Breast epithelium (tissue), 4 donors: ENCODE measurements around the gene E4F1. TPM values are rescaled to one million over a fixed set of nuclear protein-coding genes. Genes with fewer than 3 reads are reported as not detected.

Source experiments
- DNase-seq, 2 donors: peaks; one replicate each; pipeline ENCODE4 v3.0.0-alpha.2; 2019; ENCODE audit warnings: low spot score in 2 of 2
- H3K27ac ChIP-seq, 2 donors: fragments of 200-600 bp; sonication (generic) in 1 of 2; one replicate each; pipeline ENCODE4 v1.5.1; 2016 to 2019; ENCODE audit warnings: mild to moderate bottlenecking in 1 of 2
- H3K27me3 ChIP-seq, 2 donors: fragments of 200-600 bp; sonication (generic) in 1 of 2; one replicate each; pipeline versions ENCODE4 v1.5.1 to v1.6.0; 2017 to 2019; ENCODE audit warnings: control low read depth in 1 of 2, mild to moderate bottlenecking in 1 of 2
- H3K36me3 ChIP-seq: fragments of 200-600 bp; one replicate; pipeline ENCODE4 v1.5.1; 2019
- H3K4me1 ChIP-seq, 2 donors: fragments of 200-600 bp; sonication (generic); one replicate each; pipeline ENCODE4 v1.5.1; 2016 to 2019; ENCODE audit warnings: control low read depth in 1 of 2
- H3K4me3 ChIP-seq, 3 donors: fragments of 200-600 bp; sonication (generic); 1 replicate in 2 of 3; 2 replicates in 1 of 3; pipeline ENCODE4 v1.5.1; 2016 to 2019; ENCODE audit warnings: mild to moderate bottlenecking in 3 of 3, moderate library complexity in 2 of 3
- H3K9me3 ChIP-seq, 2 donors: fragments of 200-600 bp; sonication (generic) in 1 of 2; one replicate each; pipeline ENCODE4 v1.5.1; 2016 to 2019; ENCODE audit warnings: control low read depth in 1 of 2
- POLR2A ChIP-seq: fragments of 450-650 bp; IDR thresholded peaks from one replicate; pipeline ENCODE4 v1.6.1; 2016; ENCODE audit warnings: antibody characterized with exemption, mild to moderate bottlenecking, moderate library complexity
- POLR2AphosphoS5 ChIP-seq, 3 donors: sonication (generic); formaldehyde crosslinking; IDR thresholded peaks; one replicate each; pipeline ENCODE4 v1.6.1; 2017; ENCODE audit warnings: antibody characterized with exemption in 3 of 3
- intact Hi-C: fragments of 100-400 bp; cut with DNase I; formaldehyde crosslinking; loops from one replicate; pipeline ENCODE4 v1.15.1; 2023; ENCODE audit warnings: low total_unique reads
- total RNA-seq, 3 donors: library from RNA; depleted of rRNA; stranded (reverse); fragments of >200 nt; gene quantifications; one replicate each; pipeline ENCODE4 v1.1.0, GENCODE V29; 2016
- TF ChIP-seq, protein P1 (sequence below), 3 donors: fragments of 450-650 bp; IDR thresholded peaks; one replicate each; pipeline ENCODE4 v1.5.1; 2016 to 2017; ENCODE audit warnings: antibody characterized with exemption in 3 of 3, mild to moderate bottlenecking in 3 of 3, moderate library complexity in 3 of 3

E4F1 gene
- total RNA-seq, 3 donors from 2014 or later, result 19.0 to 40.2 (median 34.7) TPM

DNA sequence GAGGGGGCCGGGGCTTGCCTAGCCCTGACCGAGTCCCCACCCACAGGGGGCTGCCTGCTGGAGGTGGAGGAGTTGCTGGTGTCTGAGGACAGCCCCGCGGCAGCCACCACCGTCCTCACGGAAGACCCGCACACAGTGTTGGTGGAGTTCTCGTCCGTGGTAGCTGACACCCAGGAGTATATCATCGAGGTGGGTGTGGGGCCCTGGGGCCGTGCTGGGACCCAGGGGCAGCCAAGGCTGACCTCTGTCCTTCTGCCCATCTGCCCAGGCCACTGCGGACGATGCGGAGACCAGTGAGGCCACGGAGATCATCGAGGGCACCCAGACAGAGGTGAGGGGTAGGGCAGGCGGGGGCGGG is 11.4 kb downstream of the E4F1 start:
- no peaks in the 10 kb centered on the region for H3K27me3 ChIP-seq
- no peak overlapping the region for H3K27ac ChIP-seq
- peaks cover 24% of the 10 kb centered on the region for H3K36me3 ChIP-seq
- intact Hi-C loops, result no loop called here
- H3K9me3 ChIP-seq, result no peaks in the 10 kb centered on the region
- peaks cover 6 to 14% of the 10 kb centered on the region in 2 donors for H3K4me1 ChIP-seq
- H3K4me3 ChIP-seq, result no peak overlapping the region
- DNase-seq, result no peak
- TF ChIP-seq, protein P1, sequence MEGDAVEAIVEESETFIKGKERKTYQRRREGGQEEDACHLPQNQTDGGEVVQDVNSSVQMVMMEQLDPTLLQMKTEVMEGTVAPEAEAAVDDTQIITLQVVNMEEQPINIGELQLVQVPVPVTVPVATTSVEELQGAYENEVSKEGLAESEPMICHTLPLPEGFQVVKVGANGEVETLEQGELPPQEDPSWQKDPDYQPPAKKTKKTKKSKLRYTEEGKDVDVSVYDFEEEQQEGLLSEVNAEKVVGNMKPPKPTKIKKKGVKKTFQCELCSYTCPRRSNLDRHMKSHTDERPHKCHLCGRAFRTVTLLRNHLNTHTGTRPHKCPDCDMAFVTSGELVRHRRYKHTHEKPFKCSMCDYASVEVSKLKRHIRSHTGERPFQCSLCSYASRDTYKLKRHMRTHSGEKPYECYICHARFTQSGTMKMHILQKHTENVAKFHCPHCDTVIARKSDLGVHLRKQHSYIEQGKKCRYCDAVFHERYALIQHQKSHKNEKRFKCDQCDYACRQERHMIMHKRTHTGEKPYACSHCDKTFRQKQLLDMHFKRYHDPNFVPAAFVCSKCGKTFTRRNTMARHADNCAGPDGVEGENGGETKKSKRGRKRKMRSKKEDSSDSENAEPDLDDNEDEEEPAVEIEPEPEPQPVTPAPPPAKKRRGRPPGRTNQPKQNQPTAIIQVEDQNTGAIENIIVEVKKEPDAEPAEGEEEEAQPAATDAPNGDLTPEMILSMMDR (IDR thresholded peaks at IDR 0.05), result no peak

DNA sequence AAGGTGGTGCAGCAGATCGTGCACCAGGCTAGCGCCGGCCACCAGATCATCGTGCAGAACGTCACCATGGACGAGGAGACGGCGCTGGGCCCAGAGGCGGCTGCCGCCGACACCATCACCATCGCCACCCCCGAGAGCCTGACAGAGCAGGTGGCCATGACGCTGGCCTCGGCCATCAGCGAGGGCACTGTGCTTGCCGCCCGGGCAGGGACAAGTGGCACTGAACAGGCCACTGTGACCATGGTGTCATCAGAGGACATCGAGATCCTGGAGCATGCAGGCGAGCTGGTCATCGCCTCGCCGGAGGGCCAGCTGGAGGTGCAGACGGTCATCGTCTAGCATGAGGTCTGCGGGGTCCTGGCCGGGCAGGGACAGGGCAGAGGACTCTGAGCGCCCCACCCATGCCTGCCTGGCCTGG is 11.9 kb downstream of the E4F1 start:
- Histone ChIP-seq H3K4me3 (no peak overlapping the region), H3K9me3 (no peaks in the 10 kb centered on the region), H3K4me1 (peaks cover 6 to 14% of the 10 kb centered on the region in 2 donors), H3K36me3 (peaks cover 24% of the 10 kb centered on the region), H3K27ac (no peak overlapping the region), H3K27me3 (no peaks in the 10 kb centered on the region)
- TF ChIP-seq POLR2AphosphoS5 (IDR thresholded peaks at IDR 0.05), result no peak
- no peak for TF ChIP-seq POLR2A
- TF ChIP-seq, protein P1 (IDR thresholded peaks at IDR 0.05), result no peak
- DNase-seq, result no peak
- intact Hi-C loops, result no loop called here

DNA sequence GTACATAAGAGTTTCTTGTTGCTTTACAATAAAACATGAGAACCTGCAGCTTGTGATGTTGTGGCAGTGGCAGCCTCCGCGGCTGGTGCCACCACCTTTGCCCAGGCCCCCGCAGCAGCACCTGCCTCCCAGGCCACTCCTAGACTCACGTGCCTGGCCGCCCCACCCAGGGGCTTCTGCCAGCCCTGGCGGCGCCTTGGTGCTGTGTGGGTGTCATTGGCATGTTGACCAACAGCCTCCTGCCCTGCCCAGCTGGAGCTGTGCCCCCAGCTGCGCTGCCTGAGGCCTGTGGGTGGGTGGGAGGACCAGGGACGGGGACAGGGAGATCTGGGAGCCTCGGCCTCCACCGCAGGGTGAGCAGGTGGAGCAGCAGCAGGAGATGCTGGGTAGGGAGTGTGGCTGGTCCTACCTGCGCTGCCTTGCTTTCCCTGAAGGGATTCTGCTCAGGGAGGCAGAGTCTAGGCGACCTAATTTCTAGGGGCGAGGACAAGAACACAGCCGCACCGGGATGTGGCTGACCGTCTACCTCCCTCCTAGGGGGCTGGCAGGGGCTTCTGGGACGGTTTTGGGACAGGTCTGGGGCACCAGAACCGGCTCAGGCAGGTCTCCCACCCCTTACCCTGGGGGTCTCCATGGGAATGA is 12.4 kb downstream of the E4F1 start:
- intact Hi-C loops, result no loop called here
- H3K27ac ChIP-seq, result no peak overlapping the region
- no peak for DNase-seq
- H3K4me3 ChIP-seq, result peak overlapping the region in 1 of 3 donors; percentile 59
- peaks cover 24% of the 10 kb centered on the region for H3K36me3 ChIP-seq
- H3K9me3 ChIP-seq, result no peaks in the 10 kb centered on the region
- no peak for TF ChIP-seq POLR2A
- no peak for TF ChIP-seq POLR2AphosphoS5 (IDR thresholded peaks at IDR 0.05)
- peaks cover 6 to 14% of the 10 kb centered on the region in 2 donors for H3K4me1 ChIP-seq
- no peaks in the 10 kb centered on the region for H3K27me3 ChIP-seq

DNA sequence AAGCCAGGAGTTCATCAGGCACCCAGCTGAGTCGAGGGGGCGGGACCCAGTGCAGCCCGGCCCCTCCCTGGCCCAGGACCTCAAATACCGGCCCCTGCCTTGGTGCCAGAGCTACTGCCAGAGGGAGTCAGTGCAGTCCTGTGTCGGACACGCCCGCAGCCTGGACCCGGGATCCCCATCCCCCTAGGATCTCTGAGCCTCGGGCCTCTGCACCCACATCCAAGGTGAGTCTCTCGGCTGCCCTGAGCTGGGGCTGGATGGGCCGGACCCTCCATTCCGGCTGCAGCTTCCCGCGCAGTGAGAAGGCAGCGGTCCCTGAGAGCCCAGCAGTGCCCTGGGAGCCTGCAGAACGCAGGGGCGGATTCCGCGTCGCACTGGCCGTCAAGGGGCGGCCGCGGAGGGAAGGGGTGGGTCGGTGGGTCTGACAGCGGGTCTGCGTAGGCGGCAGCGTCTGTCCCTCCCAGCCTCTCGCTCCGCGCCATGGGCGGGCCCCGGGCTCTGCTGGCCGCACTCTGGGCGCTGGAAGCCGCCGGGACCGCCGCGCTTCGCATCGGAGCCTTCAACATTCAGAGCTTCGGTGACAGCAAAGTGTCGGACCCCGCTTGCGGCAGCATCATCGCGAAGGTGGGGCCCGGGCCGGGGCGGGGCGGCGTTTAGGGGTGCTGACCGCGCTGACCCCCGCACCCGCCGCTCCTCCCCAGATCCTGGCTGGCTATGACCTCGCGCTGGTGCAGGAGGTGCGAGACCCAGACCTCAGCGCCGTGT is 13.1 kb downstream of the E4F1 start, which contains the start of gene DNASE1L2:
TSS of gene DNASE1L2 (plus strand) at position 108 of the 765 bp plus-strand sequence. CDS start at position 481, 373 bp downstream.
- peak within 1 kb of the TSS; percentile 20 to 59 (median 34) for H3K4me3 ChIP-seq
- no peak for TF ChIP-seq POLR2AphosphoS5 (IDR thresholded peaks at IDR 0.05)
- no peak for TF ChIP-seq POLR2A
- TF ChIP-seq, protein P1 (IDR thresholded peaks at IDR 0.05), result no peak
- intact Hi-C loops, result no loop called here
- peaks cover 6 to 14% of the 10 kb centered on the region in 2 donors for H3K4me1 ChIP-seq
- H3K27ac ChIP-seq, result no peak within 1 kb of the TSS
- H3K9me3 ChIP-seq, result no peaks in the 10 kb centered on the region
- peaks cover 18% of the 10 kb centered on the region for H3K36me3 ChIP-seq
- no peak for DNase-seq
- H3K27me3 ChIP-seq, result no peaks in the 10 kb centered on the region

DNA sequence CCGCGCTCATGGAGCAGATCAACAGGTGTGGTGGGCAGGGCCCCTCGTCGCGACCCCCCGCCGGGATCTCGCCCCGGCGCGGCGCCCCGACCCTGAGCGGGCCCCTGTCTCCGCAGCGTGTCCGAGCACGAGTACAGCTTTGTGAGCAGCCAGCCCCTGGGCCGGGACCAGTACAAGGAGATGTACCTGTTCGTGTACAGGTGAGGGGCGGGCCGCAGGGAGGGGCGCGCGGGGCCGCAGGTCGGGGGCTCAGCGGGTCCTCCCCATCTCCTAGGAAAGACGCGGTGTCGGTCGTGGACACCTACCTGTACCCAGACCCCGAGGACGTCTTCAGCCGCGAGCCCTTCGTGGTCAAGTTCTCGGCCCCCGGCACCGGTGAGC is 13.7 kb downstream of the E4F1 start:
- TF ChIP-seq, protein P1 (IDR thresholded peaks at IDR 0.05), result no peak
- no peak for TF ChIP-seq POLR2AphosphoS5 (IDR thresholded peaks at IDR 0.05)
- peak overlapping the region; percentile 20 to 59 (median 34) for H3K4me3 ChIP-seq
- peaks cover 12% of the 10 kb centered on the region for H3K36me3 ChIP-seq
- no peak for DNase-seq
- no peak overlapping the region for H3K27ac ChIP-seq
- no peaks in the 10 kb centered on the region for H3K9me3 ChIP-seq
- intact Hi-C loops, result no loop called here
- peaks cover 6 to 14% of the 10 kb centered on the region in 2 donors for H3K4me1 ChIP-seq
- no peaks in the 10 kb centered on the region for H3K27me3 ChIP-seq
